GM18873 (cell line): ENCODE results near the gene MYL5.
"Not testable (repeated sequence)": the region's sequence is repeated elsewhere in the genome, so short reads cannot be mapped to it uniquely, and the experiment has no call there.

Experiments used
- ATAC-seq: cut with Tn5 transposase; IDR thresholded peaks from one replicate; pipeline ENCODE4 v1.9.1; 2021; ENCODE audit warnings: mild to moderate bottlenecking, moderate library complexity, moderate number of reproducible peaks; ENCODE audit not compliant: unreplicated experiment, low FRiP score

The MYL5 gene

DNA sequence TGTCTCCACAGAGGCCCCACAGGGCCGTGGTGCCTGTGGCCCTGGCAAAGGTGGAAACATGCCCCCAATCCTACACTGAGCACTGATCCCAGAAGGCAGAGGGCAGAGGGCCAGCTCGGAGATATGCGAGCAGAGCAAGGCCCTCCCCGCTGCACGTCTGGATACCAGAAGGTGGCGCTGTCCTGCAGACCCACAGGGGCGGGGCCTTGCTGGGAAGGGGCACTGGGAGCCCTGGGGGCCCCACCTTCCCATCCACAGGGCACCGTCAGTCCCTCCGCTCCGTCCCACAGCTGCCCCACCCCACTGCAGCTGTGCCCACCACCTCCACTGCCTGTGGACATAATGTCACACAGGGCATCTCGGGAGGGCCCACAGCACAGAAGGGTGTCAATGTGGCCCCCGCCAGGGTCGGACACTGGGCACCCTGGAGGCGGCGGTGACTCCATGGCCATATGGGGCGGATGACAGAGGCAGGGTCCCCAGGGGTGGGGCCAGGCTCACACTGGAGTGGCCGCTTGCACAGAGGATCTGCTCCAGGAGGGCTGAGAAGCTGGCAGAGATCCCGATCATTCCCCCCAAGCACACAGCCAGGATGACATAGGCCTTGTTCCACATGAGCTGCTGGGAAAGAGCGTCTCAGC lies 9.8 kb downstream of the MYL5 start:
- no peak for ATAC-seq

DNA sequence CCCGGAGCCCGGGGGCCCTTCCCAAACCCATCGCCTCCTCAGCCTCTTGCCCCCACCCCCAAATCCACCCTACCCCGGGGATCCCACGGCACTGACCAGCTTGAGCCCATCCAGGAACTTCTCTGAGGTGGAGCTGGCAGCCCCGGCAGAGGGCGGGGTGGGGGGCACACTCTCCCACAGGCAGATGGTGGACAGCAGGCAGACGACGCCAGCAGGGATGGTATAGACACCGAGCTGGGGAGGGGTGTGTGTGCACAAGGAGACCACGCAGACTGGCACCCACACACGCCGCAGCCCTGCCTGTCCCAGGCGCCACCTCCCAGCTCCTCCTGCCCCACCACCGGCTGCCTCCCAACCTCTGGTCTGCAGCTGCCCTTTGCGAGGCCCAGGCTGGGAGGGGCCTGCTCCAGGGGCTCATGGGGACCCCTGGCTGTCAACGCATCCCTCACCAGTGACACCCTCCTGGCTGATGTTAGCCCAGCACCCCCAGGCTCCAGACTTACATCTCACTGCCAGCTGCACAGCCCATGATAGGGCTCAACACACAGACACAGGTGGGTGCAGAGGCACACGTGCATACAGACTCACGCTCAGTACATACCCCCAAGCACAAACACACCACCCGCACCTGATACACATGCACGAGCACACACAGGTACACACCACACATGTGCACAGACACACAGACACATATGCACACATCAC lies 10.4 kb downstream of the MYL5 start:
- ATAC-seq: no peak

DNA sequence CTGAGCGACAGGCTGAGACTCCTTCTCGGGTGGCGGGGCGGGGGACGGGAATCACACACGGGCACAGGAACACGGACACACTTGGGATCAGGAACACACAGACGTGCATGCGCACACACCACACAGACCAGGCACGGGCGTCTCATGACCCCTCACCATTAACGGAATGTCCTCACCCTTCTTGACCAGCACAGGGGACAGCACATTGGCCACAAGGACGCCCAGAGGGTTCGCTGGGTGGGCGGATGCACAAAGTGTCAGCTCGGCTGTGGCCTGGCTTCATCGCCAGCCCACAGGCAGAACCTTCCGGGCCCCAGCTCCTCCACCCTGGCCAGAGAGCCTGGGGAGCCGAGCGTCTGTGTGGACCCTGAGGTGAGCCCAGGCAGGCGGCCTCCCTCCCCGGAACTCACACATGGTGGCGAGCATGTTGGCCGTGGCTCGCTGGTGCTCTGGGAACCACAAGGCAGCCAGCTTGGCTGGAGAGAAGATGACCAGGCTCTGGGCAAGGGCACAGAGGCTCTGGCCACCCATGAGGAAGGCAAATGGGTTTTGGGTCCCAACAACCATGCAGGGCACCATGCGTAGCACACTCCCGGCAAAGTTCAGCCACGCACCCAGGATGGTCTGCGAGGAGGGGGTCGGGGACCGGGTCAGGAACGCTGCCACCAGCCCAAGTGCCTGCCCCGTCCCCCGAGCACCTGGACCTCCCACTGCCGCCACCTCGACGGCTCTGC lies 11.5 kb downstream of the MYL5 start:
- ATAC-seq: no peak

DNA sequence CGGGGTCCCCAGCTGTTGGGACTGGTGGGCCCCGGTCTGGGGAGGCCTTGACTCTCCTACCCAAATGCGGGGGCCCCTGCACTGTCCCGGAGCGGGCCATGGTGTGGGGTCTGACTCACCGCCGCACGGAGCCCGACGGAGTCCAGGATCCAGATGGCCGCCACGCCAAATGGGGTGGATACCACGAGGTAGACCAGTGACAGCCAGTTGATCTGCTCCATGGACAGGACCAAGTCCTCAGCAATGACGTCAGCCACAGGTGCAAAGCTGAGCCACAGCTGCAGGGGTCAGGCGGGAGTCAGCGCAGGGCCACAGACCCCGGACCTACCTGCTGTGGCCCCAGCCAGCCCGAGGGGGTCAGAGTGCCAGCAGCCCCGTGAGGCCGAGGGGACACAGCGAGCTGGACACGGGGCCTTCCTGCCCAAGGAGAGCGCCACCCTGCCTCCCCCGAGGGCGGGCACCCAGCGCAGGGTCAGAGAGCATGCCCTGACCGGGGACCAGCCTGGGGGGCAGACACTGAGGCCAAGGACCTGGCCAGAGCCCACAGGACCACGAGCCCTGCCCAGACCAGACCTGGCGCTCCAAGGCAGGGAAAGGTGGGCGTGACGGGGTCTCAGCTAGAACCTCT lies 12.2 kb downstream of the MYL5 start:
- no peak for ATAC-seq

DNA sequence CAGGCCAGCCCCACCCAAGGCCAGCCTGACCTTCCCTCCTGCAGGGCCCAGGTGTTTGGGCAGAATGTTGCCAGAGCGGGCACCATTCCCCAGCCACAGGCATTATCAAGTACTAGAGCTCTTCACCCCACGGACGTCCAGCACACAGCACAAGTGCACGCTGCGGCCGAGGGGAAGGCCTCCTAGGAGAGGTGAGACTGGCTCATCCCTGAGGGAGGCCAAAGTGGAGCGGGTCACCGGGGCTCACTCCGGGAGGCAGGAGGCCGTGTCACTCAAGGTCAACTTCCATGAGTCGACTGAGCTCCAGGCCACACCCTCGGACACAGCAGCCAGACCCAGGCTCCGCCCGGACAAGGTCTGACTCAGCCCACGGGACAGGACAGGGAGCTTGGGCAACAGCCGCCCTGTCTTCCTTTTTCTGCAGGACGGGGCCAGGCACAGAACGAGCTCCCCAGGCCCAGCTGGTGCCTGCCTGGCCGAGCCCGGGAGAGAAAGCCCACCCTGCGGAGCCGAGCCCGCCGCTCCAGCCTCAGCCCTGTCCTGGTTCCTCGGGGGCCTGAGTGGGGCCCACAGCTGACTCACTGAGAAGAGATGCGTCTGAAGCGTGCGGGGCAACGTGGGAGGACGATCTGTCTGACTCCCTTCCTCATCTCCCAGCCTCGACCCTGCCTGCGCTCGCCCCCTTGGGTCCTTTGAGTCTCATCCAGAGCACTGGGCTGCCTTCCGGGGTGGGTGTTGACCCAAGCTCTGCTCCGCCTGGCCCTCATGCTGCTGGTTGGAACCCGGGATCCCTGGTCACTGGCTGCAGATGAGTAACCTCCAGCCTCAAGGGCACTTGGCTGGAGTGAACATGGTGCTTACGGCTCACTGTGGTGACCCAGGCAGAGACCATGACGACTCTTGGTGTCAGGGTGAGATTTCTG lies 13.0 kb downstream of the MYL5 start:
- no peak for ATAC-seq

DNA sequence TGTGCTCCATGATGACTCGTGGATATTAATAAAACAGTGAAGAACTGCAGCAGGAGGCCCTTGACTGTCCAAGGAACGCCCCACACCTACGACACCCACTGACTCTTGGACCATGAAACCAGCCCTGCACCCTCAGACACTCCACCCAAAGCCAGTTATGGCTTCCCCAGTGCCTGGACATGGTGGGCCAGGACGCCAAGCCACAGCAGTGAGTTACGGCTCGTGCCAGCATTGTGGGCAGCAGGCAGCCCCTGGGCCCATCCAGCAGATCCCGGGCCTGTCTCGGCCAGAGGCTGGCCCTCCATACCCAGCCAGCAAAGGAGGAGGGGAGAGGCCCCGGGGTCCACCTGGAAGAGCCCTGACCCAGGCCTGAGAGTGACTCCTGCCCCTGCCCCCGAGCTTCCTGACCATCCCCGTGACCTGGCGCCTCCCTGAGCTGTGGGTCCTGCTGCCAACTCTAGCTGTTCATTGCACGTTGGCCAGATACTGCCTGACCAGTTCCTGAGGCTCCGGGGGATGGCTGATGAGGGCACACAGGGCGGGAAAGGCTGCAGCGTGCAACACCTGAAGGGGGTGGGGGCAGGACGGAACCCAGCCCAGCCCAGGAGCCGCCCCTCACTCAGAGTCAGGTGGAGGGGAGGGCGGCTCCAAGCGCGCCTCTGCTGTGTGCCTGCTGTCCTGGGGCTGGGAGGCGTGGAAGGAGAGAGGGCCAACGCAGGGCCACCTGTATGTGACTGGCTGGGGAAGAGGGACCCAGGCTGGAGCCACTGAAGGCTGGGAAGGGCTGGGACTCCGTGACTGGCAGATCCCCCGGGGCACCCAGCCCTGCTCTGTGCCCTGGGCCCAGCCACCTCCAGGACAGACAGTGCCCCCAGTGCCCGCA lies 13.9 kb downstream of the MYL5 start:
- ATAC-seq: no peak

DNA sequence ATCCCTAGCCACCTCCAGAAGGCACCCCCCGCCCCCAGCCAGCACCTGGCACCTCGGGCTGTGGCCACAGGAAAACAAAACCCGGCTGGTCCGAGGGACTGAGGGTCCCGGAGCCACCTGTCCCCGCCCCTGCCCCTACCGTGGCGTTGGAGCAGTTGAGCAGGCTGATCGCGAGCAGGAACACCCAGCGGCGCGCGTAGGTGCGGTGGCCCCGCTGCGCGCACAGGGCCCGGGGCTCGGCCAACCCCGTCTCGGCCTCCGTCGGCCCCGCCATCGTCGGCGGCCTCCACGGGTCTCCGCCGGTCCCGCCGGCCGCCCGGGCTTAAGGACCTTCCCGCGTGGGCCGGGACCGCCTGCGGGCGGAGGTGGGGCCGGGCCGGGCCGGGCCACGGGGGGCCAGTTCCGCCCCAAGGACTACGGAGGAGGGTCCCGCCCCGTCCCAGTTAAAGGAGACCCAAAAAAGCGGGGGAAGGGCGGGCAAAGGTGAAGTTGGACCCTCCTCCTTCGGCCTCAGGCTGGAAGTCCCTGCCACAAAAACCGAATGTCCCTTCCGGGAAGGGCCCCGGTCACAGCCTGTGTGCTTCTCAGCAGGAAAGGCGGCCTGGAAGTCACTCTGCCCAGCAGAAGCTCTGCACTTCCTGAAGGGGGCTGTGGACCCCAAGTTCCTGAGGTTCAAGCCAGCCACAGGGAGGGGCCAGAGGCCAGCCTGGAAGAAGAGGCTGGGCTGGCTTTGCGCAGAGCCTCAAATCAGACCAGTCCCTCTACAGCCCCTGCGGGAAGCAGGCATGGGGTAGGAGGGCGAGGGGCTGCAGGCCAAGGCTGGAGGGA lies 14.7 kb downstream of the MYL5 start, which contains the start of gene SLC49A3:
Gene SLC49A3 (minus strand): TSS at position 298 of the 828 bp plus-strand sequence. CDS start 24 bp downstream, at position 274.
- no peak for ATAC-seq

DNA sequence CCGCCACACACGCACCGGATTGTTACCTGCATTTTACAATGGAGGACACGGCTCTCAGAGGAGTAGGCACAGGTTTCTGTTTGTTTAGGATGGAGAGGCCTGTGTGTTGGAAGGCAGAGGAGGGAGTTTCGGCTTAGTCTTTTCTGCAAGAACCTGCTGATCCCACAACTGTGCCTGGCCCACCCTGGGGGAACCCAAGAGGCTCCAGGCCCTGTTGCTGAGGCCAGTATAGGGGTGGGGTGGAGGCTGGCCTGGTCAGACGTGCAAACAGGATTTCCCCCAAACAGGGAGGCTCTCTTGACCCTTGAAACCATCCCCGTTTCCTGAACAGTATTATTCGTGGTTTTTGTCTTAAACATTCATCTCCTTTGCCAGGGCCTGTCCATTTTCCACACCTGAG lies 15.4 kb downstream of the MYL5 start:
- ATAC-seq: no peak

DNA sequence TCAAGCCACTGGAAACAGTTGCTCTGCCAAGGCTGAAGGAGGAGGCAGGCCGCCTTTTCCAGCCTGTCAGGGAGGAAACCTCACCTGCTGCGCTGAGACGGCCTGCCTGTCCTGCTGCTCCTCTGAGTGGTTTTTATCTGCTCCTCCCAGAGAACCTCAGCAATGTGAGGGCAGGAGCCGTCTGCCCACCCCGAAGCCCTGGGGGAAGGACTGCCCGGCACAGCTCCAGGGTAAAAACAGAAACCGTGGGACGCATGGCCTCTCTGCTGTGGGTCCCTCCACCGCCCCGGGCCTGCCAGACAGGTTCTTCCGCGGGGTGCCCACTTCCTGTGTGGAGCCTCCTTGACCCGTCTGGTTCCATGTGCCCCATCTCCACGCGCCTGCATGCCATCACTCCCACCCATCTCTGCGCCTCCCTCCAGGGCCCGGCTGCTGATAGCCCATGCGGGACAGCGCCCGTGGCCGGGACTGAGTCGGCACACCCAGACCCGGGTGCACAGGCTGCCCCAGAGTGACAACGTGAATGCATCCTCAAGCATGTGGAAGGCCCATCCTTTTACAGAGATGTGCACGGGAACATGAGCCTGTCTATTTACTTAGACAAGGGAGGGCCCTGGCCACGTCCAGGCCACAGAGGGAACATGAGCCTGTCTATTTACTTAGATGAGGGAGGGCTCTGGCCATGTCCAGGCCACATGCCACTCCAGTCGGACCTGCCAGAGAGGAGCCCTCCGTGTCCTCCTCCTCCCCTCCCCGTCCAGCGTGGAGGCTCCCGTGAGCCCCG lies 18.6 kb downstream of the MYL5 start:
- ATAC-seq: no peak

DNA sequence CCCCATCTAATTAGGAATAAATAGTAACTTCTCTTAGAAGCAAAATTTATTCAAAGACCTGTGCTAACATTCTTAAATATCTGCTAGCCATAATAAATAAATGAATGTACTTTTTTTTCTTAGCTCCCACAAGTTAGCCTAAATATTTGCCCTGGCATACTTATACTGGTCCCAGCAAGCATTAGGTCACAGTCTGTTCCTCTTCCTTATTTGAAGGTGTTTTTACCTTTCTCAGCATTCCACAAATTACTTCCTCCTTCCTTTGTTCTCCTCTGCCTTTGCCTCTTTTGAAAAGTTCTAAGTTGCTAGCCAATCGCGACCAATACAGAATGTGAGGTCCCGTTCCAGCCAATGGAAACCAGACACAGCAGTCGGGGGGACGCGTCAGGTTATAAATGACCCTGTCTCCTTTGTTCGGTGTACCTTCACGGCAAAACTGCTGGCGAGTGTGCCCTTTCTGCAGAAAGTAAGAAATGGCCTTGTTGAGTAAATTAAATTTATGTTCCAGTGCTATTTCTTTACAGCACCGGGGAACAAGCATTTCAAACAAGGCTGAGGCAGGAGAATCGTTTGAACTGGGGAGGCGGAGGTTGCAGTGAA lies 20.1 kb downstream of the MYL5 start:
- ATAC-seq: not testable (repeated sequence)

DNA sequence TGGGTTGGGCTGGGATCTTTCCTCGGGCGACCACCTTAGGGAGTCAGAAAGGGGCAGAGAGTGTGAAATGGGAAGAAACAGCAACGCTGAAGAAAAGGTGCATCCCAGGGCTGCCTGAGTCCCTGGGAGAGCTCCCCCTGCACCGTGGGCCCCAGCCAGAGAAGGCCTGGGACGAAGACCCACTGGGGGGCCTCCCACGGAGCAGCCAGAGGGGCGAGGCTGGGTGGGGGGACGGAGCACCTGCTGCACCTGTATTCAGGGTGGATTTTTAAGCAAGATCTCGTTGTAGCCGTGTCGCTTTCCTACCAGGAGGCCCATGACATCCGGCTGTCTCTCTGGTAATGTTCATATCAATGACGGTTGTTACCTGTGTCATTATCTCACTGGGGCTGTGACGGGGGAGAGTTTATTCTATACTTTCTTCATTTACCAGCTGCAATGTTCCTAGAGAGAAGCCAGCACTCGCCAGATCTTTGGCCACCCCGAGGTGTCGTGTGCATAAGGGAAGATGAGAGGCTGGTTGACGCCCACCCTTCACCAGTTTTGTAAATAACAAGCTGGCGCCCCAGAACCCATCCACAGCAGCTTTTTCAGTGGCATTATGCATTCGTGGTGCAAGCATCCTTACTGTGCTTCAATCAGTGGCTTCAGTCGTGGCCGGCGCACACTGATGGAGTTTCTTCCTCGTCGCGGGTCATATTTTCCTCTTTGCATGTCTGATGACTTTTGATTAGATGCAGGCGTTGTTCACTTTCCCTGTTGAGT lies 25.7 kb downstream of the MYL5 start:
- no peak for ATAC-seq

DNA sequence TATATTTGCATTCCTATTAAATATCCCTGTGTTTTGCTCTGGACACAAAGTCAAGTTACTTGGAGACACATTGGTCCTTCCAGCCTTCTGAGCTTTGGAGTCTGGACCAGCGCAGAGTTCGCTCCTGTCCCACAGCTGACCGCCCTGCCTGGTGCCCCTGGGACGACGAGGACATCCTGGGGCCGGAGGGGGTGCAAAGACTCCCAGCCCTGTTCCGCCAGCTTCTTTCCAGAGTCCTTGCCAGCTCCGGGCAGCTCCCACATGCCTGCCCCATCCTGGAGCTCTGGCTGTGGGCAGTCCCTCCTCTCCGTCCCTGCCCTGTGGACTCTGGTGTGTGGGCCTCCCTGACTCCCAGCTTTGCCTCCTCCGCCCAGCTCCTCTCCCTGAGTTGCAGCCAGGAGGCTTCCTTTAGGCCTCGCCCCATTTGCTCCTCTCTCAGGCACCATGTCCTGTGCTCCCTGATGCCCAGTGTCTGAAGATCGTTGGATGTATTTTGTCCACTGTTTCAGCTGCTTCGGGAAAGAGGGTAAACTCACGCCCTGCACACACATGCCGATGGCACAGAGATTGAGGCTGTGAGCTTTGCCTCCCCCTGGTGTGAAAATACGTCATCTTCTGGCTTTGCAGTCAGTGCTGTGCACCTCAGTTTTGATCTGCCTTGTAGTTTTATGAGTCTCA lies 26.4 kb downstream of the MYL5 start:
- ATAC-seq: no peak

DNA sequence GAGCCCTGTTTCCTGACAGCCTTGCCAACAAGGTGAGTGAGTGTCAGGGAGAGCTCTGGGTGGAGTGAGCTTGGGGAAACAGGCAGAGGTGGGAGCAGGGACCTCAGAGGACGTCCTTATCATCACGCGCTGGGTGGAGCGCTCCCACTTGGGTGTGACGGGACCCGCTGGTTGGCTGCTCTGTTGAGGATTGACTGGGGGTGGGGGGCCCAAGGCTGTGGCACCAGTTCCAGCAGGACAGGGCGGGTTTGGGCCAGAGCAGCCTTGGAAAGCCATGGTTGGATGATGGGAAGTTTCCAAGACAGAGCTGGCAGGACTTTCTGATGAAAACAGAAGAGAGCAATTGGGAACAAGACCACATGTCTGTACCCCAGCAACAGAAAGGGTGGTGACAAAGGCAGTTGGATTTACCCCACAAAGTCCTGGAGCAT lies 28.3 kb downstream of the MYL5 start:
- ATAC-seq: no peak

DNA sequence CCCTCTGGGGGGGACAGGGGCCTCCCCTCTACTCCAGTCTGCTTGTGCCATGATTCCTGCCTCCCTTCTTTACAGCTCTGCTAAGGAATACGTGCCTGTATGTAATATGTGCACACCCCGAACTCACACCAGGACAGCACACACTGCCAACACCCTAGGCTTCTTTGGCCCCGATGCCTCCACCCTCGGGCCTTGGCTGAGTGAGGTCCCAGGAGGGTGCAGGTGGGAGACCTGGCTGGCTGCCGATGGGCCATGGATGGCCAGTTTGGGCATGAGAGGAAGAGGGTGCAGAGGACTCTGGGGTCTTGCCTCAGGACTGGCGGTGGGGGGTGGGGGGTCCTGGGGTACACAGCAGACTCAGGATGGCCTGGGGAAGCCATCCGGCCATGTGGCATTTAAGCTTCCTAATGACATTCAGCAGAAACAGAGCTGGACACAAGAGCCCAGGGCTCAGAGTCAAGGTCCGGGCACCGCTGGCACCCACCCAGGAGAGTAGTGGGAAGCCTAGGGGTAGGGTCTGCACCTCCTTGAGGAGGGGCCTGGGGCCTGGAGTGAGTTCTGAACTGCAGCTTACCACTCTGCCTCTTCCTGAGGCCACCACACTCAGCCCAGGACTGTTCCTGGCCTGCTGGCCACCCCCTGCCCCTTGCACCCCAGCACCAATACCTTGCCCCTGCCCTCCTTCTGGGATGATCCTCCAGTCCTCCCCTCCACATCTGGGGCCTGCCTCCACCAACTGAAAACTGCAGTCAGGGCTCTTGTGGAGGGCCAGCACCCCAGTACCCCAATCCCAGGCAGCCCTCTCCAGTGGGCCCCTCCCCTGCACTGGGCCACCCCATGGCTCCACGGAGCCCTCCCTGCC lies 29.2 kb downstream of the MYL5 start:
- no peak for ATAC-seq
